ENCODE measurements around the gene CDH12.
"Not testable (repeated sequence)": the region's sequence is repeated elsewhere in the genome, so short reads cannot be mapped to it uniquely, and the experiment has no call there.

The CDH12 gene

GRCh38 chr5:22156953-22157352 is 696.2 kb downstream of the CDH12 start:
- not testable (repeated sequence) for H3K27ac ChIP-seq; H3K4me1 ChIP-seq (ENCODE audit: control insufficient read depth in 1 of 2, insufficient read depth in 1 of 2, low read depth in 1 of 2, low read length in 1 of 2); H3K4me3 ChIP-seq (ENCODE audit: low read depth in 1 of 2, low read length in 1 of 2); H3K27me3 ChIP-seq; H3K36me3 ChIP-seq; H3K9me3 ChIP-seq

- H3K36me3 ChIP-seq; H3K27ac ChIP-seq; H3K4me3 ChIP-seq (ENCODE audit: low read depth in 1 of 2, low read length in 1 of 2): not testable (repeated sequence)
Observed at GRCh38 chr5:22154779-22155178, 698.4 kb downstream of the CDH12 start.

GRCh38 chr5:22151801-22152200 is 701.3 kb downstream of the CDH12 start:
- not testable (repeated sequence) for H3K4me1 ChIP-seq (ENCODE audit: control insufficient read depth in 1 of 2, insufficient read depth in 1 of 2, low read depth in 1 of 2, low read length in 1 of 2); H3K9me3 ChIP-seq; H3K27me3 ChIP-seq; H3K36me3 ChIP-seq; H3K4me3 ChIP-seq (ENCODE audit: low read depth in 1 of 2, low read length in 1 of 2); H3K27ac ChIP-seq

More at GRCh38 chr5:22154779-22155178, 698.4 kb downstream of the CDH12 start:
- not testable (repeated sequence) for H3K27me3 ChIP-seq; H3K4me1 ChIP-seq (ENCODE audit: control insufficient read depth in 1 of 2, insufficient read depth in 1 of 2, low read depth in 1 of 2, low read length in 1 of 2); H3K9me3 ChIP-seq

- not testable (repeated sequence) for H3K36me3 ChIP-seq; H3K4me3 ChIP-seq (ENCODE audit: low read depth in 1 of 2, low read length in 1 of 2); H3K4me1 ChIP-seq (ENCODE audit: control insufficient read depth in 1 of 2, insufficient read depth in 1 of 2, low read depth in 1 of 2, low read length in 1 of 2); H3K27me3 ChIP-seq; H3K27ac ChIP-seq; H3K9me3 ChIP-seq
Observed at GRCh38 chr5:22140418-22140817, 712.7 kb downstream of the CDH12 start.

GRCh38 chr5:22139662-22140300 is 713.4 kb downstream of the CDH12 start:
- H3K9me3 ChIP-seq; H3K4me3 ChIP-seq (ENCODE audit: low read depth in 1 of 2, low read length in 1 of 2); H3K4me1 ChIP-seq (ENCODE audit: control insufficient read depth in 1 of 2, insufficient read depth in 1 of 2, low read depth in 1 of 2, low read length in 1 of 2); H3K36me3 ChIP-seq; H3K27ac ChIP-seq; H3K27me3 ChIP-seq: not testable (repeated sequence)

GRCh38 chr5:22111320-22111719 is 741.8 kb downstream of the CDH12 start:
- Histone ChIP-seq H3K27ac (no peak overlapping the region), H3K9me3 (no peaks in the 10 kb centered on the region), H3K27me3 (no peaks in the 10 kb centered on the region), H3K4me3 (ENCODE audit: low read depth in 1 of 2, low read length in 1 of 2) (no peak overlapping the region), H3K36me3 (no peaks in the 10 kb centered on the region), H3K4me1 (ENCODE audit: control insufficient read depth in 1 of 2, insufficient read depth in 1 of 2, low read depth in 1 of 2, low read length in 1 of 2) (no peaks in the 10 kb centered on the region)
- TF ChIP-seq CTCF (IDR thresholded peaks at IDR 0.05): no peak

- Histone ChIP-seq H3K9me3 (no peaks in the 10 kb centered on the region), H3K36me3 (no peaks in the 10 kb centered on the region), H3K27me3 (no peaks in the 10 kb centered on the region), H3K4me3 (ENCODE audit: low read depth in 1 of 2, low read length in 1 of 2) (no peak overlapping the region), H3K27ac (no peak overlapping the region), H3K4me1 (ENCODE audit: control insufficient read depth in 1 of 2, insufficient read depth in 1 of 2, low read depth in 1 of 2, low read length in 1 of 2) (no peaks in the 10 kb centered on the region)
- TF ChIP-seq CTCF (IDR thresholded peaks at IDR 0.05): no peak
Observed at GRCh38 chr5:22109315-22109714, 743.8 kb downstream of the CDH12 start.

GRCh38 chr5:22108545-22108944 is 744.6 kb downstream of the CDH12 start:
- no peaks in the 10 kb centered on the region for H3K4me1 ChIP-seq (ENCODE audit: control insufficient read depth in 1 of 2, insufficient read depth in 1 of 2, low read depth in 1 of 2, low read length in 1 of 2)
- TF ChIP-seq CTCF (IDR thresholded peaks at IDR 0.05): no peak
- H3K27ac ChIP-seq: no peak overlapping the region
- H3K27me3 ChIP-seq: no peaks in the 10 kb centered on the region
- H3K4me3 ChIP-seq (ENCODE audit: low read depth in 1 of 2, low read length in 1 of 2): no peak overlapping the region
- no peaks in the 10 kb centered on the region for H3K36me3 ChIP-seq
- no peaks in the 10 kb centered on the region for H3K9me3 ChIP-seq

Data from neutrophil (primary cell).